ENCODE results near the gene HOXA9.
A peak's percentile ranks its signal among the peaks of the same experiment; 100 is the strongest.

DNA sequence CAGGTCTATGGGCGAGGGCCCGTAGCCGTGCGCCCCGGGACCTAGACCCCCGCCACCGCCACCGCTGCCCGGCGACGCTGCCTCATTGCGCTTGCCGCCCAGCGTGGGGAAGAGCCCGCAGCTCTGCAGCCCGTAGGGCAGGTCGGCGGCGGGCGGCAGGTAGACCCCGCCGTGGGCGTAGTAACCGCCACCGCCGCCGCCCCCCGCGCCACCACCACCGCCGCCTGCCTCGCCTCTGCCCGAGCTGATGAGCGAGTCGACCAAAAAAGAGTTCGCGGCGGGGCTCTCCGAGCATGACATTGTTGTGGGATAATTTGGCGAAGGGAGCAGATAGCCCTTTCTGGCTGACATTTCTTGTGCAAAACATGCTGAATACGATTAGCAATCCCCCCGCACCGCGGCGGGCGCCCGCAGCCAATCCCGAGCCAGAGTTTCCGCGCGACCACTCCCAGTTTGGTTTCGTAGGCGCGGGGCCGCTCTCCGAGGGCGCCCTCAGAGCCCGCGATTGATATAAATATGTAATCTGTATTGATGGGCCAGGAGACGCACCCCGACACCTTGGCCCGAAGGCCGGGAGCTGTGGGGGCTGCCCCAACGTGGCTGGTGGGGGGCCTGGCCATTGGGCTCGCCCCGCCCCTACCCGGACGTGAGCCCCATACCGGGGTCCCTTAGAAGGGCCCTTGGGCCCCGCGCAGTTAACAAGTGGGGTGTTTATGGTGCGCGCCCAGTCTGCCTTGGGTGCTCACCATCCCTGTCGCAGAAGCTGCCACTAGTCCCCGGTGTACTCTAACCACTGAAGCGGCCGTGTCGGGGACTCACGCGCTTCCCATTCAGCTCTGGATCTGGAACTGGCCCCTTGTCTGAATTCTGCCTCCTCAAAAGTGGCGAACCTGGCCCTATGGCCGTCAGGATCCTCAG is 8.9 kb upstream of the HOXA9 start, which contains the start of gene HOXA10:
- TF ChIP-seq, protein P1, sequence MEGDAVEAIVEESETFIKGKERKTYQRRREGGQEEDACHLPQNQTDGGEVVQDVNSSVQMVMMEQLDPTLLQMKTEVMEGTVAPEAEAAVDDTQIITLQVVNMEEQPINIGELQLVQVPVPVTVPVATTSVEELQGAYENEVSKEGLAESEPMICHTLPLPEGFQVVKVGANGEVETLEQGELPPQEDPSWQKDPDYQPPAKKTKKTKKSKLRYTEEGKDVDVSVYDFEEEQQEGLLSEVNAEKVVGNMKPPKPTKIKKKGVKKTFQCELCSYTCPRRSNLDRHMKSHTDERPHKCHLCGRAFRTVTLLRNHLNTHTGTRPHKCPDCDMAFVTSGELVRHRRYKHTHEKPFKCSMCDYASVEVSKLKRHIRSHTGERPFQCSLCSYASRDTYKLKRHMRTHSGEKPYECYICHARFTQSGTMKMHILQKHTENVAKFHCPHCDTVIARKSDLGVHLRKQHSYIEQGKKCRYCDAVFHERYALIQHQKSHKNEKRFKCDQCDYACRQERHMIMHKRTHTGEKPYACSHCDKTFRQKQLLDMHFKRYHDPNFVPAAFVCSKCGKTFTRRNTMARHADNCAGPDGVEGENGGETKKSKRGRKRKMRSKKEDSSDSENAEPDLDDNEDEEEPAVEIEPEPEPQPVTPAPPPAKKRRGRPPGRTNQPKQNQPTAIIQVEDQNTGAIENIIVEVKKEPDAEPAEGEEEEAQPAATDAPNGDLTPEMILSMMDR (IDR thresholded peaks at IDR 0.05): peak in 1 of 5 experiments; percentile 8
- TF ChIP-seq POLR2A (IDR thresholded peaks at IDR 0.05): peak; percentile 58

All from transverse colon (tissue), 3 donors.